Prostate gland (tissue), 2 donors: ENCODE measurements around the gene PRDM16. TPM values are rescaled to one million over a fixed set of nuclear protein-coding genes. Genes with fewer than 3 reads are reported as not detected.

ENCODE experiments used
- DNase-seq: peaks from one replicate; pipeline ENCODE4 v3.0.0-alpha.2; 2019; ENCODE audit warnings: low spot score
- H3K27ac ChIP-seq, 2 donors: fragments of 200-600 bp; sonication (generic); 2 replicates each; pipeline ENCODE4 v1.5.1; 2017 to 2019
- H3K27me3 ChIP-seq: fragments of 200-600 bp; sonication (generic); replicated peaks from 2 replicates; pipeline ENCODE4 v1.5.1; 2019; ENCODE audit not compliant: insufficient read depth
- H3K36me3 ChIP-seq, 2 donors: fragments of 200-600 bp; sonication (generic); 1 replicate in 1 of 2; 2 replicates in 1 of 2; pipeline versions ENCODE4 v1.5.1 to v1.8.1; 2017 to 2019
- H3K4me1 ChIP-seq: fragments of 200-600 bp; sonication (generic); replicated peaks from 2 replicates; pipeline ENCODE4 v1.5.1; 2019
- H3K4me3 ChIP-seq, 2 donors: fragments of 200-600 bp; sonication (generic); 2 replicates each; pipeline ENCODE4 v1.5.1; 2017 to 2019
- H3K9me3 ChIP-seq: fragments of 200-600 bp; sonication (generic); 2 replicates; pipeline ENCODE4 v1.5.1; 2017
- CTCF ChIP-seq, 4 experiments: fragments of 200-600 bp in 2 of 4; fragments of 450-650 bp in 2 of 4; sonication (generic) in 2 of 4; IDR thresholded peaks; 1 replicate in 3 of 4; 2 replicates in 1 of 4; pipeline ENCODE4 v1.5.1; 2016 to 2019; ENCODE audit warnings: antibody characterized with exemption in 4 of 4, mild to moderate bottlenecking in 2 of 4, moderate library complexity in 2 of 4
- POLR2A ChIP-seq: fragments of 450-650 bp; IDR thresholded peaks from one replicate; pipeline ENCODE4 v1.6.1; 2016; ENCODE audit warnings: antibody characterized with exemption, mild to moderate bottlenecking
- POLR2AphosphoS5 ChIP-seq: sonication (generic); formaldehyde crosslinking; IDR thresholded peaks from one replicate; pipeline ENCODE4 v1.6.1; 2017; ENCODE audit warnings: antibody characterized with exemption
- WGBS: methylation state at CpG from one replicate; pipeline ENCODE4 v1.1.5; 2018; 5-methylcytosine and 5-hydroxymethylcytosine counted together
- intact Hi-C: fragments of 100-400 bp; cut with DNase I; formaldehyde crosslinking; loops from one replicate; pipeline ENCODE4 v1.14.2; 2022
- total RNA-seq, 2 donors: library from RNA; depleted of rRNA; stranded (reverse); fragments of >200 nt; gene quantifications; one replicate each; pipeline ENCODE4 v1.1.0, GENCODE V29; 2016

The PRDM16 gene
- total RNA-seq, 2 donors from 2014 or later = 0.23 to 6.5 TPM

- no peak for TF ChIP-seq POLR2A
- TF ChIP-seq CTCF (IDR thresholded peaks at IDR 0.05) = peak; percentile 25 to 87 (median 61)
- TF ChIP-seq POLR2AphosphoS5 = no peak
- peak; percentile 85 for DNase-seq
- Histone ChIP-seq H3K36me3 (no peaks in the 10 kb centered on the region), H3K4me3 (peak within 1 kb of the TSS; percentile 56 to 76), H3K9me3 (no peaks in the 10 kb centered on the region), H3K4me1 (no peaks in the 10 kb centered on the region), H3K27ac (peak within 1 kb of the TSS; percentile 81 to 86), H3K27me3 (no peaks in the 10 kb centered on the region)
- intact Hi-C loops = loop anchor here (2.0 kb wide), 1 partner anchor 167 kb away; no protein-coding TSS in a partner anchor
- 13% methylated on average over 37 of the region's 84 CpGs for WGBS
Measured at GRCh38 chr1:3453891-3454810, 385.1 kb downstream of the PRDM16 start, which contains the start of gene ARHGEF16. Gene ARHGEF16, plus strand, starts transcription at chr1:3454665. Its CDS starts 8,420 bp downstream, at chr1:3463085.

DNA sequence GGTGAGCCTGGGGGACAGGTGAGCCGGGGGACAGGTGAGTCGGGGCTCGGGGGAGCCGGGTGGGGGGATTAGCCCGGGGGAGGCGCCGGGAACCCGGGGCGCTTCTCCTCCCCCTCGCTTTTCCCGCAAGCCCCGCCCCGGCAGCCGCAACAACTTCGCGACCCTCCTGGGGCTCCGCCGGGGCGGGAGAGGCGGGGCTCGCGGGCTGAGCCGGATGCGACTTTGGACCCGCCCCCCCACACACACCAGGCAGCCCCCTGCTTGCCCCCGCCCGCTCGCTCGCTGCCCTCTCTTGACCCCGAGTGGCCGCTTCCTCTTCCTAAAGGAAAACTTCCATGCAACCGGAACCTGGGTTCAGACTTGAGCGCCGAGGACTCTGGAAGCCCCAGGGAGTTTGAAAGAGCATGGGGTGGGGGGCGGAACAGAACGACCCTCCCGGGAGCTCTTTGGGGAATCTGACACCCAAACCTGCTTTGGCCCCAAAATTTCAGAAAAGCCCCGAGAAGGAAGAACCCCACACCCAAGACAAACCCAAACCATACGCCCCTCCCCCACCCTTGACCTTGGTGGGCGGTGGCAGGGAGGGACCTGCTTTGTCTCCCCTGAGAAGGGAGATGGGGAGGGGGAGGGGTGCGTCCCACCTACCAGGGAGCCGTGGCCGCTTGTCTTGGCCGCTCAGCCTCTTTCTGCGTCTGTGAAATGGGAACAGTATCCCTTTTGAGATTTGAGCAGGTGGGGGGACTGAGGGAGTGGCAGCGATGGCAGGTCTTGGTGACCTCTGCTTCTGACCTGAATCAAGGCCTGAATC is 386.0 kb downstream of the PRDM16 start:
- no peak for TF ChIP-seq POLR2AphosphoS5
- TF ChIP-seq CTCF (IDR thresholded peaks at IDR 0.05) = no peak
- Histone ChIP-seq H3K9me3 (no peaks in the 10 kb centered on the region), H3K36me3 (no peaks in the 10 kb centered on the region), H3K4me3 (peak overlapping the region; percentile 56 to 76), H3K27me3 (no peaks in the 10 kb centered on the region), H3K27ac (peak overlapping the region; percentile 81 to 86), H3K4me1 (peaks cover 2% of the 10 kb centered on the region)
- WGBS = 10% methylated on average over 41 of the region's 46 CpGs
- DNase-seq = no peak
- intact Hi-C loops = no loop called here

DNA sequence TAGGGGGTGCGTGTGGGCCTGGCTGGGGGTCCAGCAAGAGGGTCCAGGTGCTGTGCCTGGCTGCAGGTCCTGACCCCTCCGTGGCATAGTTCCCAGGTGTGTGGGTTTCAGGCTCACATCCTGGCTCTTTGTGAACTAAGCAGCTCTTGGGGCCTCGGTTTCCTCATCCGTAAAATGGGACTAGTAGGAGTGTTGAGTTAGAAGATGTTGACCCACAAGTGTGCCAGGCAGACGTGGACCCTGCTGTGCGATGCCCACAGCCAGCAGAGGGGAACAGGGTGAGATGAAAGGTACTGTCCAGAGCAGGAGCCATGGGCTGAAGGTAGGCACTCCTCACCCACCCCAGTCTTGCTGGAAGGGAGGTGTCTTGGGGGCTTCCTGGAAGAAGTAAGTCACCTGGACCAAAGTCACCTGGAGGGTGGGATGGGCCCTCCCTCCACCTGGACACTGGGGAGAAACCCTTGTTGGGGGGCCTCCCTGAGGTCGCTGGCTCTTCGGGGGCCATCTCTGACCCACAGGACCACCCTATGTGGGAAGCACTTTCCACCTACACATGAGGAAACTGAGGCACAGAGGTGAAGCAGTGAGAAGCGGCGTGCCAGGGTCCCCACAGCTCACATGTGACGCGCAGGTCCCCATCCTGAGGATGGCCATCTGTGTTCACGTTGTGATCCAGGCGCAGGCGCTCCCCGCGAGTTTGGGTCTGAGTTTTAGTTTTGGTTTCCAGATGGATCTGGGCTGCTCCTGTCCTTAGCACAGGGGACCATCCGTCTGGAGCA is 386.9 kb downstream of the PRDM16 start:
- Histone ChIP-seq H3K36me3 (no peaks in the 10 kb centered on the region), H3K9me3 (no peaks in the 10 kb centered on the region), H3K4me1 (peaks cover 10% of the 10 kb centered on the region), H3K4me3 (no peak overlapping the region), H3K27me3 (no peaks in the 10 kb centered on the region), H3K27ac (peak overlapping the region in 1 of 2 donors; percentile 86)
- no peak for DNase-seq
- 90% methylated on average over 18 of the region's 18 CpGs for WGBS
- TF ChIP-seq POLR2AphosphoS5 = no peak
- TF ChIP-seq POLR2A = no peak
- no peak for TF ChIP-seq CTCF (IDR thresholded peaks at IDR 0.05)
- intact Hi-C loops = no loop called here

DNA sequence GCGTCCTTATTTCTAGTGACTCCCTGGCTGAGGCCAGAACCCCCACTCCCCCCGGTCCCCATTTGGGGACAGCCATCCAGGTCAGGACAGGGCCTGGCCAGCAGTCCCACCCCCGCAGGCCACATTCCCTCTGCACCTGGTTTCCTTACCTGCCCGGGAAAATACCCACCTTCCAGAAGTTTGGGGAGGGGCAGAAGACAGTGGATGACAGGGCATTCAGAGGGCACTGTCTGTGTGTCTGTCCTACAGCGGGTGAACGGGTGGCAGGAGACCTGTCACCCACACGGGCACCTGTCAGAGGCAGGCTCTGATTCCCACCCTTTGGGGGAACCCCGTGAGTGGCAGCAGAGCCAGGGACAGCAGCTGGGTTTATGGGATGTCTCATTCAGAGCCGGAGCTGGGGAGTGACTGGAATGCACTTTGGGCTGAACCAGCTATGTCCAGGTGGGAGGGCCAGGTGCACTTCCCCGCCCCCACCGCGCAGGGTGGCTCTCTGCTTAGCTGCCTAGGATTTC is 387.5 kb downstream of the PRDM16 start:
- WGBS = 71% methylated on average over 12 of the region's 12 CpGs
- no peaks in the 10 kb centered on the region for H3K36me3 ChIP-seq
- no peak for DNase-seq
- TF ChIP-seq POLR2A = no peak
- TF ChIP-seq POLR2AphosphoS5 = no peak
- no peak for TF ChIP-seq CTCF (IDR thresholded peaks at IDR 0.05)
- H3K9me3 ChIP-seq = no peaks in the 10 kb centered on the region
- H3K27ac ChIP-seq = peak overlapping the region in 1 of 2 donors; percentile 11
- H3K4me3 ChIP-seq = no peak overlapping the region
- H3K27me3 ChIP-seq = no peaks in the 10 kb centered on the region
- H3K4me1 ChIP-seq = peaks cover 10% of the 10 kb centered on the region
- intact Hi-C loops = no loop called here
